Measurements from ENCODE around the gene S1PR4. TPM values are rescaled to one million over a fixed set of nuclear protein-coding genes. Genes with fewer than 3 reads are reported as not detected.
A peak's percentile ranks its signal among the peaks of the same experiment; 100 is the strongest.

S1PR4 gene
- total and polyA plus RNA-seq, 2 of the 8 experiments (the other 6 are each of a cell fraction or from before 2014, with no cell fraction given): not detected

GRCh38 chr19:3135961-3136683 lies 42.4 kb upstream of the S1PR4 start, which contains the start of gene GNA15:
TSS of gene GNA15 (plus strand) at chr19:3136033. CDS start at chr19:3136451, 418 bp downstream.
- no peak within 1 kb of the TSS for H3K4me2 ChIP-seq (ENCODE audit: insufficient read depth in 1 of 2, low read depth in 2 of 2, low read length in 2 of 2)
- no peaks in the 10 kb centered on the region for H3K79me2 ChIP-seq (ENCODE audit: control insufficient read depth in 1 of 2, insufficient read depth in 2 of 2, low read length in 2 of 2)
- H2AK5ac ChIP-seq (ENCODE audit: low read depth, low read length): no peak within 1 kb of the TSS
- H4K20me1 ChIP-seq (replicated peaks in 1 of 2; ENCODE audit: control insufficient read depth in 1 of 2, insufficient read depth in 2 of 2, low read length in 2 of 2): no peaks in the 10 kb centered on the region
- H3K56ac ChIP-seq (replicated peaks; ENCODE audit: insufficient read length, low read depth, low read length): no peak within 1 kb of the TSS
- no peak within 1 kb of the TSS for H4K91ac ChIP-seq (replicated peaks; ENCODE audit: insufficient read length, low read length)
- DNase-seq (ENCODE audit: low read depth in 1 of 2, low spot score in 2 of 2): no peak
- H3K23me2 ChIP-seq (ENCODE audit: low read depth, low read length): no peaks in the 10 kb centered on the region
- H2BK20ac ChIP-seq (ENCODE audit: low read length): no peak within 1 kb of the TSS
- H3K18ac ChIP-seq (ENCODE audit: extremely low read depth, low read length): no peak within 1 kb of the TSS
- H4K8ac ChIP-seq (ENCODE audit: extremely low read depth, insufficient read depth, low read length): peak within 1 kb of the TSS; percentile 51; the same call in 1 of the 2 replicates
- no peak within 1 kb of the TSS for H2AFZ ChIP-seq (ENCODE audit: low read length)
- H2BK120ac ChIP-seq (replicated peaks; ENCODE audit: low read depth, low read length): no peak within 1 kb of the TSS
- no peak within 1 kb of the TSS for H2BK15ac ChIP-seq (ENCODE audit: low read length)
- H3K79me1 ChIP-seq (ENCODE audit: low read depth, low read length): no peaks in the 10 kb centered on the region
- H4K5ac ChIP-seq (ENCODE audit: insufficient read length, low read depth, low read length): no peak within 1 kb of the TSS
- no peaks in the 10 kb centered on the region for H3K36me3 ChIP-seq (ENCODE audit: control insufficient read depth in 2 of 4, insufficient read depth in 4 of 4, low read length in 3 of 4)
- H3K27me3 ChIP-seq (replicated peaks in 1 of 4; ENCODE audit: control insufficient read depth in 3 of 4, extremely low read depth in 1 of 4, insufficient read depth in 3 of 4, low read length in 3 of 4): no peaks in the 10 kb centered on the region
- H3K4me1 ChIP-seq (replicated peaks in 1 of 4; ENCODE audit: control insufficient read depth in 3 of 4, insufficient read depth in 4 of 4, low read length in 3 of 4): peaks cover 0 to 4% (median 0%) of the 10 kb centered on the region in 4 experiments; a peak in 1 of 7 replicates
- H3K9me3 ChIP-seq (ENCODE audit: insufficient read depth in 2 of 2, low read depth in 1 of 2, low read length in 1 of 2): no peaks in the 10 kb centered on the region
- no peak within 1 kb of the TSS for H3K4ac ChIP-seq (replicated peaks; ENCODE audit: insufficient read length, low read depth, low read length)
- no peak for FAIRE-seq
- H3K23ac ChIP-seq (ENCODE audit: insufficient read length): no peak within 1 kb of the TSS
- H3K9ac ChIP-seq (replicated peaks in 1 of 4; ENCODE audit: extremely low read depth in 1 of 4, low read depth in 3 of 4, low read length in 3 of 4): no peak within 1 kb of the TSS
- H2BK5ac ChIP-seq (ENCODE audit: low read depth, low read length): no peak within 1 kb of the TSS
- no peak within 1 kb of the TSS for H3K14ac ChIP-seq (ENCODE audit: insufficient read length)
- POLR2A ChIA-PET (ENCODE audit: partially characterized antibody): no interaction called here
- H2BK12ac ChIP-seq (ENCODE audit: low read depth, low read length): no peak within 1 kb of the TSS
- TF ChIP-seq JUN (IDR thresholded peaks at IDR 0.05; ENCODE audit: low read depth, low read length) (no peak), SIX5 (IDR thresholded peaks at IDR 0.05; ENCODE audit: low read depth, low read length) (no peak), POLR2AphosphoS5 (IDR thresholded peaks at IDR 0.05; ENCODE audit: low read depth, low read length) (no peak), CREB1 (IDR thresholded peaks at IDR 0.05) (no peak), CBX8 (IDR thresholded peaks at IDR 0.05; ENCODE audit: borderline replicate concordance, low read depth, low read length) (no peak), KDM5A (IDR thresholded peaks at IDR 0.05; ENCODE audit: low read length) (no peak), SAP30 (IDR thresholded peaks at IDR 0.05; ENCODE audit: insufficient read depth, insufficient replicate concordance, low read length) (no peak), PHF8 (conservative IDR thresholded peaks at IDR 0.05; ENCODE audit: low read depth, low read length) (no peak), KDM4A (IDR thresholded peaks at IDR 0.05; ENCODE audit: low read depth, low read length, severe bottlenecking) (no peak)
- CTCF ChIA-PET (ENCODE audit: partially characterized antibody): interaction anchor here (1.7 to 12.0 kb wide), 3 partner anchors 8 to 28 kb away, joined by 3 to 166 read pairs (median 12); no protein-coding TSS in a partner anchor
- WGBS, 2 experiments (ENCODE audit: extremely low coverage in 1 of 2, insufficient coverage in 1 of 2, insufficient read length in 1 of 2, insufficient replicate concordance in 2 of 2, low coverage in 1 of 2, low lambda C conversion rate in 2 of 2, missing lambda C conversion rate in 1 of 2): 87% methylated on average over 17 of the region's 40 CpGs; no CpG with 5 or more reads in 1 of the 2 experiments
- H3K4me3 ChIP-seq (ENCODE audit: extremely low read depth in 1 of 4, insufficient read depth in 2 of 4, low read depth in 3 of 4, low read length in 4 of 4): no peak within 1 kb of the TSS
- no peak within 1 kb of the TSS for H3K27ac ChIP-seq (ENCODE audit: low read depth, low read length)
